Right atrium auricular region (tissue), 2 donors: ENCODE results near the gene FBRSL1. TPM values are rescaled to one million over a fixed set of nuclear protein-coding genes. Genes with fewer than 3 reads are reported as not detected.

Experiments used
- DNase-seq: peaks from one replicate; pipeline ENCODE4 v3.0.0-alpha.2; 2019; ENCODE audit warnings: low spot score
- H3K27ac ChIP-seq, 2 donors: fragments of 200-600 bp; sonication (generic); 1 replicate in 1 of 2; 2 replicates in 1 of 2; pipeline ENCODE4 v1.5.1; 2016 to 2019
- H3K27me3 ChIP-seq, 2 donors: fragments of 200-600 bp; sonication (generic); one replicate each; pipeline versions ENCODE4 v1.5.1 to v1.6.0; 2017 to 2019
- H3K36me3 ChIP-seq: fragments of 200-600 bp; sonication (generic); one replicate; pipeline ENCODE4 v1.5.1; 2016
- H3K4me1 ChIP-seq, 2 donors: fragments of 200-600 bp; sonication (generic); one replicate each; pipeline versions ENCODE4 v1.5.1 to v1.6.0; 2017 to 2019
- H3K4me3 ChIP-seq, 2 donors: fragments of 200-600 bp; sonication (generic); 1 replicate in 1 of 2; 2 replicates in 1 of 2; pipeline ENCODE4 v1.5.1; 2017 to 2019; ENCODE audit warnings: mild to moderate bottlenecking in 1 of 2, moderate library complexity in 1 of 2
- H3K9me3 ChIP-seq, 2 donors: fragments of 200-600 bp; sonication (generic); one replicate each; pipeline ENCODE4 v1.5.1; 2019
- total RNA-seq, 2 donors: library from RNA; depleted of rRNA; stranded (reverse); fragments of >200 nt; gene quantifications; one replicate each; pipeline ENCODE4 v1.1.0, GENCODE V29; 2016
- TF ChIP-seq, protein P1 (sequence below), 2 donors: fragments of 200-600 bp; sonication (generic); IDR thresholded peaks; one replicate each; pipeline ENCODE4 v1.5.1; 2019; ENCODE audit warnings: antibody characterized with exemption in 2 of 2

The FBRSL1 gene
- total RNA-seq, 2 donors from 2014 or later: 19.3 to 20.4 TPM

DNA sequence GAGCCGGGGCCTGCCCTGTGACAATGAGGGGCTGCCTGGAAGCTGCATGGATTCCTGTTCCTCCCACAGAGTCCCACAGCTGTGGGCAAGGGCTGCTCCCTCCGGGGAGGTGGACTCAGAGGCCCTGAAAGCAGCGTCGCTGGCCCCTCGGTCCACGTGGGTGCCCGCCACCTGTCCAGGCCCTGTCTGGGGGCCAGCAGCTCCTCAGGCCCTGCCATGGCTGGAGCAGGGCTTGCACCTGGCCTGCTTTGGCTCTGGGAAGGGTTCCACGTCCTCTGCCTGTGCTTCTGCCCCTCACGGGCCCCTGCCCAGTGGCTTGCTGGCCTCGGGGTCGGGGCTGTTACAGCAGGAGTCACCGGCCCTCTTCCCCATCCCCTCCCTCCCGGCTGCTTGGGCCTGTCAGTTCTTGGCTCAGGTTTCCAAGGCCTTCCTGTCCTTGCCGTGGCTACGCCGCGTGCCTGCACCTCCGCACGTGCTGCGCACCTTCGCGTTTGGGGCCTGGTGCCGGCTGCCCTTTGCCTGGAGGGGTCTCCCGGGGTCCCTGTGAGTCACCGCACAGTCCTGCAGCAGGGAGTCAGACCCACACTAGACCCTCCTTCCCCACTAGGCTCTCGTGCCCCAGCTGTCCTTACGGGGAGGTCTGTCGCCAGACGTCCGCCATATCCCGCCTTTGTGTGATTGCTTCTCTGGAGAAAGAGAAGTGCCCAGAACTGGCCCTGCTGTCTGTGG is 5.8 kb downstream of the FBRSL1 start:
- TF ChIP-seq, protein P1, sequence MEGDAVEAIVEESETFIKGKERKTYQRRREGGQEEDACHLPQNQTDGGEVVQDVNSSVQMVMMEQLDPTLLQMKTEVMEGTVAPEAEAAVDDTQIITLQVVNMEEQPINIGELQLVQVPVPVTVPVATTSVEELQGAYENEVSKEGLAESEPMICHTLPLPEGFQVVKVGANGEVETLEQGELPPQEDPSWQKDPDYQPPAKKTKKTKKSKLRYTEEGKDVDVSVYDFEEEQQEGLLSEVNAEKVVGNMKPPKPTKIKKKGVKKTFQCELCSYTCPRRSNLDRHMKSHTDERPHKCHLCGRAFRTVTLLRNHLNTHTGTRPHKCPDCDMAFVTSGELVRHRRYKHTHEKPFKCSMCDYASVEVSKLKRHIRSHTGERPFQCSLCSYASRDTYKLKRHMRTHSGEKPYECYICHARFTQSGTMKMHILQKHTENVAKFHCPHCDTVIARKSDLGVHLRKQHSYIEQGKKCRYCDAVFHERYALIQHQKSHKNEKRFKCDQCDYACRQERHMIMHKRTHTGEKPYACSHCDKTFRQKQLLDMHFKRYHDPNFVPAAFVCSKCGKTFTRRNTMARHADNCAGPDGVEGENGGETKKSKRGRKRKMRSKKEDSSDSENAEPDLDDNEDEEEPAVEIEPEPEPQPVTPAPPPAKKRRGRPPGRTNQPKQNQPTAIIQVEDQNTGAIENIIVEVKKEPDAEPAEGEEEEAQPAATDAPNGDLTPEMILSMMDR (IDR thresholded peaks at IDR 0.05): no peak
- Histone ChIP-seq H3K9me3 (no peaks in the 10 kb centered on the region), H3K36me3 (no peaks in the 10 kb centered on the region), H3K4me1 (peaks cover 0 to 100% of the 10 kb centered on the region in 2 donors), H3K27me3 (no peaks in the 10 kb centered on the region), H3K27ac (peak overlapping the region in 1 of 2 donors; percentile 85), H3K4me3 (no peak overlapping the region)
- no peak for DNase-seq

DNA sequence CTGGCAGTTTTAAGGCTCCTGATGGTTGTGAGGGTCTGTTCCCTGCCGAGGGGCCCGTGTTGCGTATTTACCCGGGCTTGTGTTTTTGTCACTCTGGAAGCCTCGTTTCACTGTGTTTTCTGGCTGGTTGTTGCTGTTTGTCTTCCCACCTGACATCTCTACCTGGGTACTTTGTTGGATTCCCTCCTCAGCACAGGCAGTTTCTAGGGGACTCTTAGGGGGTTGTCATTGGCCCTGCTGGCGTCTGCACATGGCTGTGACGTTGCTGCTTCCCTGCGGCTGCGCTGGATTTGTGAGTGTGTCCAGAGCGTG is 6.4 kb downstream of the FBRSL1 start:
- H3K9me3 ChIP-seq: no peaks in the 10 kb centered on the region
- H3K27ac ChIP-seq: peak overlapping the region in 1 of 2 donors; percentile 85
- no peaks in the 10 kb centered on the region for H3K27me3 ChIP-seq
- H3K4me1 ChIP-seq: peaks cover 0 to 100% of the 10 kb centered on the region in 2 donors
- TF ChIP-seq, protein P1 (IDR thresholded peaks at IDR 0.05): no peak
- no peak overlapping the region for H3K4me3 ChIP-seq
- DNase-seq: no peak
- no peaks in the 10 kb centered on the region for H3K36me3 ChIP-seq

DNA sequence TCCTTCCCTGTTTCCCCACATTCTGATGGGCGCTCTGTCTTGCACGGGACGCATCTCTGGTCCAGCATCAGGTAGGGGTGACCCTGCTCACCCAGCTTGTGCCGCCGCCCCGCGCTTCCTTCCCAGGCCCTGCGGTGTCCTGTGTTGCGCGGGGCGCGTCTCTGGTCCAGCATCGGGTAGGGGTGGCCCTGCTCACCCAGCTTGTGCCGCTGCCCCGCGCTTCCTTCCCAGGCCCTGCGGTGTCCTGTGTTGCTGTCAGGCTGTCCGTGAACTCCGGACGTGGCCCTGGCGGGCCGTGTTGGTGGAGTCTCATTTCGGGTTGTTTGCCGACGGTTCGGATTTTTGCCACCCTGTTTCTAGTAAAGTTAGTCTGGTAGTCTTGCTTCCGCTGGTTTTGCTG is 6.8 kb downstream of the FBRSL1 start:
- peaks cover 0 to 100% of the 10 kb centered on the region in 2 donors for H3K4me1 ChIP-seq

DNA sequence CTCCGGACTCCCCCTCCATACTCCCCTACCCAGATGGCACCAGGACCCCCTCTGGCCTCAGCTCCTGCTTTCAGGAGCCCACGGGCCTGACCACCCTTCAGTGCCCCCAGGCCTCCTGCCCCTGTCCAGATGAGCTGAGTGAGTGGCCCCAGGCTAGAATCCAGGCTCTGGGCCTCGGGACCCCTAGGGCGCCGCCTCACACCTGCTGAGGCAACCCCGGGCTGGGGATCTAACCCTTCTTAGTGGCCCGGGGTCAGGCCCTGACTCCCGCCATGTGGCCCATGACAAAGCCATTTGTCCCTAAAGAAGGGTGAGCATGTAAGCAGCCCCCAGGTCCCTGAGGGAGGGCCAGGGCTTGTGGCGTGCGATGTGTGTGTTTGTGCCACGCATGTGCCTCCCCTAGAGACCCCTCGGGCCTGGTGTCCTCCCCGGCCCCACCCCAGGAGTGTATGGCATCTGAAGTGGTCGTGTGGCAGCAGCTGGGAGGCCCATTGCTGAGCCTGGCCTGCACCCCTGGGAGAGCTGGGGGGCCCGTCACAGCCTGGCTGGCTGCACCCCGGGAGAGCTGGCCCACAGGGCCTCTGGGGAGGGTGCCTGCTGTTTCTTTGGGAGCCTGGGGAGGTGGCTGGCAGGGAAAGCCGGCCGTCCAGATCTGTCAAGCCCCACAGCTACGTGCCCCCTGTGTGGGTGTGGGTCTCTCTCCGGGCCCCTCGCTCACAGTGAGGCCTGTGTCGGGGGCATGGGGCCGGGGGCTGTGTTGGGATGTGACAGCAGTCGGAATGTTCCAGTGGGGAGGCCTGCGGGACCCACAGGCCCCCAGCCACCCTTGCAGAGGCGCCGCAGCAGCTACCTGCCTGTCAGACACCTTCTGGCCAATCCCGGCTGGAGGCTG is 7.8 kb downstream of the FBRSL1 start:
- no peaks in the 10 kb centered on the region for H3K9me3 ChIP-seq
- H3K36me3 ChIP-seq: no peaks in the 10 kb centered on the region
- H3K4me3 ChIP-seq: no peak overlapping the region
- DNase-seq: no peak
- H3K4me1 ChIP-seq: peaks cover 0 to 100% of the 10 kb centered on the region in 2 donors
- H3K27me3 ChIP-seq: no peaks in the 10 kb centered on the region
- TF ChIP-seq, protein P1 (IDR thresholded peaks at IDR 0.05): no peak
- no peak overlapping the region for H3K27ac ChIP-seq

More for the DNA sequence above, 6.8 kb downstream of the FBRSL1 start:
- no peak for DNase-seq
- H3K9me3 ChIP-seq: no peaks in the 10 kb centered on the region
- H3K36me3 ChIP-seq: no peaks in the 10 kb centered on the region
- H3K4me3 ChIP-seq: no peak overlapping the region
- H3K27me3 ChIP-seq: no peaks in the 10 kb centered on the region
- TF ChIP-seq, protein P1 (IDR thresholded peaks at IDR 0.05): no peak
- no peak overlapping the region for H3K27ac ChIP-seq

DNA sequence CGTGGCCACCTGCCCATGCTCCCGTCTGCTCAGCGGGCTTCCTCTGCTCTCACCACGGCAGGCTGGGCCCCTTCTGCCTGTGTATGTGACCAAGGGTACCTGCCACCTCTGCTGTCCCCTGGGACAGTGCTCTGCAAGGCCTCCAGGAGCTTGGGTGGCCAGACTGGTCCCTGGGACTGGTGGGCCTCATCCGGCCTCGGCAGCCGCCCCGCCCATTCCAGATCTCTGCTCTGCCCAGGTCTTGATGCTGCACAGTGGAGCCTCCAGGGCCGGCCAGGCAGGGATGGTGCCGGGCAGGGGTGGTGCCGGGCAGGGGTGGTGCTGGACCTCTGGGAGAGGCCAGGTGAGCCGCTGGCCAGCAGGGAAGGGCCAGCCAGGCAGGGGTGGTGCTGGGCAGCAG is 9.0 kb downstream of the FBRSL1 start:
- Histone ChIP-seq H3K36me3 (no peaks in the 10 kb centered on the region), H3K27me3 (no peaks in the 10 kb centered on the region), H3K4me1 (peaks cover 0 to 100% of the 10 kb centered on the region in 2 donors), H3K9me3 (no peaks in the 10 kb centered on the region), H3K4me3 (no peak overlapping the region), H3K27ac (peak overlapping the region in 1 of 2 donors; percentile 85)
- no peak for DNase-seq
- TF ChIP-seq, protein P1 (IDR thresholded peaks at IDR 0.05): no peak
